ENCODE measurements around the gene RRP12. TPM values are rescaled to one million over a fixed set of nuclear protein-coding genes. Genes with fewer than 3 reads are reported as not detected.

RRP12 gene
- polyA plus RNA-seq, 1 of the 3 experiments (the other 2 are of a cell fraction) = 46.4 TPM

- H3K9me3 ChIP-seq = no peaks in the 10 kb centered on the region
- no peaks in the 10 kb centered on the region for H3F3A ChIP-seq (replicated peaks; ENCODE audit: insufficient read depth)
- TF ChIP-seq NFIC (IDR thresholded peaks at IDR 0.05; ENCODE audit: borderline replicate concordance) (no peak), CHD2 (IDR thresholded peaks at IDR 0.05; ENCODE audit: low read length, partially characterized antibody) (no peak), MXI1 (IDR thresholded peaks at IDR 0.05; ENCODE audit: low read depth, low read length) (no peak)
- H3K9ac ChIP-seq = no peak overlapping the region
- ChIA-PET POLR2A (no interaction called here), CTCF (interaction anchor here (0.9 kb wide), 1 partner anchor 8 kb away, joined by 3 read pairs; no protein-coding TSS in a partner anchor)
- no peaks in the 10 kb centered on the region for H3K27me3 ChIP-seq (ENCODE audit: insufficient read depth)
- no peaks in the 10 kb centered on the region for H3K4me1 ChIP-seq (ENCODE audit: control insufficient read depth in 1 of 2, insufficient read depth in 2 of 2, low read depth in 1 of 2, low read length in 1 of 2)
- peaks cover 7 to 78% of the 10 kb centered on the region in 2 experiments for H3K36me3 ChIP-seq (replicated peaks in 1 of 2; ENCODE audit: control insufficient read depth in 1 of 2, insufficient read depth in 2 of 2, low read length in 1 of 2)
- WGBS (ENCODE audit: low lambda C conversion rate) = 100% methylated on average over 9 of the region's 12 CpGs
- H3K79me2 ChIP-seq (ENCODE audit: insufficient read depth) = no peaks in the 10 kb centered on the region
- no peaks in the 10 kb centered on the region for H4K20me1 ChIP-seq (ENCODE audit: insufficient read depth)
- no peak overlapping the region for H3K4me2 ChIP-seq
- no peak overlapping the region for H2AFZ ChIP-seq (ENCODE audit: low read depth)
- H3K9me2 ChIP-seq = no peaks in the 10 kb centered on the region
- H3K27ac ChIP-seq (ENCODE audit: low read depth in 2 of 2, low read length in 1 of 2) = no peak overlapping the region
- no peak overlapping the region for H3K4me3 ChIP-seq (ENCODE audit: low read depth in 2 of 2, low read length in 1 of 2)
- DNase-seq = no peak
These were observed 34.0 kb downstream of the RRP12 start for GRCh38 chr10:97367126-97367649.

GRCh38 chr10:97366572-97366971, 34.6 kb downstream of the RRP12 start:
- no peaks in the 10 kb centered on the region for H3F3A ChIP-seq (replicated peaks; ENCODE audit: insufficient read depth)
- no peak overlapping the region for H2AFZ ChIP-seq (ENCODE audit: low read depth)
- H3K36me3 ChIP-seq (replicated peaks in 1 of 2; ENCODE audit: control insufficient read depth in 1 of 2, insufficient read depth in 2 of 2, low read length in 1 of 2) = peaks cover 7 to 74% of the 10 kb centered on the region in 2 experiments
- H3K4me1 ChIP-seq (ENCODE audit: control insufficient read depth in 1 of 2, insufficient read depth in 2 of 2, low read depth in 1 of 2, low read length in 1 of 2) = no peaks in the 10 kb centered on the region
- no peak overlapping the region for H3K9ac ChIP-seq
- no peaks in the 10 kb centered on the region for H4K20me1 ChIP-seq (ENCODE audit: insufficient read depth)
- no peaks in the 10 kb centered on the region for H3K79me2 ChIP-seq (ENCODE audit: insufficient read depth)
- no peaks in the 10 kb centered on the region for H3K9me2 ChIP-seq
- H3K27me3 ChIP-seq (ENCODE audit: insufficient read depth) = no peaks in the 10 kb centered on the region
- H3K4me3 ChIP-seq (ENCODE audit: low read depth in 2 of 2, low read length in 1 of 2) = no peak overlapping the region
- WGBS (ENCODE audit: low lambda C conversion rate) = 93% methylated on average over 8 of the region's 11 CpGs
- H3K4me2 ChIP-seq = no peak overlapping the region
- no peak for DNase-seq
- POLR2A ChIA-PET = no interaction called here
- CTCF ChIA-PET = no interaction called here
- H3K9me3 ChIP-seq = no peaks in the 10 kb centered on the region
- TF ChIP-seq TAF1 (IDR thresholded peaks at IDR 0.05; ENCODE audit: borderline replicate concordance, low read depth, low read length) = no peak
- H3K27ac ChIP-seq (ENCODE audit: low read depth in 2 of 2, low read length in 1 of 2) = no peak overlapping the region

- POLR2A ChIA-PET = no interaction called here
- 89% methylated on average over 19 of the region's 19 CpGs for WGBS (ENCODE audit: low lambda C conversion rate)
- H3K9ac ChIP-seq = no peak overlapping the region
These were observed 35.3 kb downstream of the RRP12 start for GRCh38 chr10:97365761-97366351.

More at GRCh38 chr10:97365761-97366351, 35.3 kb downstream of the RRP12 start:
- Histone ChIP-seq H3F3A (replicated peaks; ENCODE audit: insufficient read depth) (no peaks in the 10 kb centered on the region), H3K4me1 (ENCODE audit: control insufficient read depth in 1 of 2, insufficient read depth in 2 of 2, low read depth in 1 of 2, low read length in 1 of 2) (no peaks in the 10 kb centered on the region), H3K4me2 (no peak overlapping the region), H3K36me3 (replicated peaks in 1 of 2; ENCODE audit: control insufficient read depth in 1 of 2, insufficient read depth in 2 of 2, low read length in 1 of 2) (peaks cover 7 to 74% of the 10 kb centered on the region in 2 experiments), H3K4me3 (ENCODE audit: low read depth in 2 of 2, low read length in 1 of 2) (no peak overlapping the region), H3K27me3 (ENCODE audit: insufficient read depth) (no peaks in the 10 kb centered on the region), H3K9me2 (no peaks in the 10 kb centered on the region), H3K79me2 (ENCODE audit: insufficient read depth) (no peaks in the 10 kb centered on the region), H2AFZ (ENCODE audit: low read depth) (no peak overlapping the region), H3K9me3 (no peaks in the 10 kb centered on the region), H4K20me1 (ENCODE audit: insufficient read depth) (no peaks in the 10 kb centered on the region), H3K27ac (ENCODE audit: low read depth in 2 of 2, low read length in 1 of 2) (no peak overlapping the region)
- TF ChIP-seq USF1 (IDR thresholded peaks at IDR 0.05; ENCODE audit: borderline replicate concordance, low read depth) (no peak), IRF3 (IDR thresholded peaks at IDR 0.05; ENCODE audit: low read depth, low read length) (no peak), CTCF (IDR thresholded peaks at IDR 0.05) (no peak), SMC3 (IDR thresholded peaks at IDR 0.05; ENCODE audit: low read depth, low read length) (no peak), POLR2AphosphoS5 (IDR thresholded peaks at IDR 0.05; ENCODE audit: low read depth, low read length) (no peak)
- CTCF ChIA-PET = no interaction called here
- no peak for DNase-seq
